Left lung (tissue), 10 donors: ENCODE results near the gene SLC26A2. TPM values are rescaled to one million over a fixed set of nuclear protein-coding genes. Genes with fewer than 3 reads are reported as not detected.

Experiments used
- ATAC-seq: fragments of 200-7000 bp; cut with Tn5 transposase; one replicate; pipeline ENCODE4 v1.9.1; 2020; ENCODE audit warnings: moderate library complexity
- DNase-seq, 4 donors: peaks; one replicate each; pipeline ENCODE4 v3.0.0-alpha.2; 2013 to 2020
- H3K27ac ChIP-seq, 2 donors: fragments of 200-600 bp; sonication (generic) in 1 of 2; one replicate each; pipeline versions ENCODE4 v1.5.0 to v1.8.0; 2020 to 2021
- H3K27me3 ChIP-seq, 2 donors: fragments of 200-600 bp; sonication (generic) in 1 of 2; one replicate each; pipeline versions ENCODE4 v1.5.0 to v1.8.0; 2020 to 2021
- H3K36me3 ChIP-seq, 2 donors: fragments of 200-600 bp; sonication (generic) in 1 of 2; one replicate each; pipeline versions ENCODE4 v1.5.0 to v1.8.0; 2020 to 2021
- H3K4me1 ChIP-seq, 2 donors: fragments of 200-600 bp; one replicate each; pipeline ENCODE4 v1.8.0; 2021
- H3K4me3 ChIP-seq, 2 donors: fragments of 200-600 bp; sonication (generic) in 1 of 2; one replicate each; pipeline versions ENCODE4 v1.5.0 to v1.8.0; 2020 to 2021; ENCODE audit warnings: mild to moderate bottlenecking in 1 of 2
- H3K9me3 ChIP-seq, 2 donors: fragments of 200-600 bp; sonication (generic) in 1 of 2; one replicate each; pipeline versions ENCODE4 v1.5.0 to v1.8.0; 2020 to 2021
- intact Hi-C, 2 donors: fragments of 100-400 bp; cut with DNase I; formaldehyde crosslinking; loops; one replicate each; pipeline versions ENCODE4 v1.11.2 to v1.14.2; 2022
- polyA plus RNA-seq, 6 donors: library from polyadenylated mRNA; unstranded; fragments of 120-200 nt; gene quantifications; one replicate each; pipeline ENCODE4 v1.2.1, GENCODE V29; 2013; ENCODE audit not compliant: insufficient read length in 6 of 6
- total RNA-seq, 2 donors: library from RNA; stranded (reverse); fragmentation: NEBNext Ultra II Directional; extraction: Animal tissue kit (Norgen Biotek cat#: 25700); gene quantifications; one replicate each; pipeline ENCODE4 v1.2.1, GENCODE V29; 2021
- TF ChIP-seq, protein P1 (sequence below), 2 donors: fragments of 200-600 bp; sonication (generic) in 1 of 2; IDR thresholded peaks; one replicate each; pipeline versions ENCODE4 v1.5.0 to v1.8.0; 2021; ENCODE audit warnings: antibody characterized with exemption in 2 of 2
- donor health status: DM: no; HTN: yes; CAD: no.
- donor health status: DM: no; HTN: no; CAD: no.

The SLC26A2 gene
- total and polyA plus RNA-seq, 8 donors = 14.3 to 23.6 (median 21.6) TPM

DNA sequence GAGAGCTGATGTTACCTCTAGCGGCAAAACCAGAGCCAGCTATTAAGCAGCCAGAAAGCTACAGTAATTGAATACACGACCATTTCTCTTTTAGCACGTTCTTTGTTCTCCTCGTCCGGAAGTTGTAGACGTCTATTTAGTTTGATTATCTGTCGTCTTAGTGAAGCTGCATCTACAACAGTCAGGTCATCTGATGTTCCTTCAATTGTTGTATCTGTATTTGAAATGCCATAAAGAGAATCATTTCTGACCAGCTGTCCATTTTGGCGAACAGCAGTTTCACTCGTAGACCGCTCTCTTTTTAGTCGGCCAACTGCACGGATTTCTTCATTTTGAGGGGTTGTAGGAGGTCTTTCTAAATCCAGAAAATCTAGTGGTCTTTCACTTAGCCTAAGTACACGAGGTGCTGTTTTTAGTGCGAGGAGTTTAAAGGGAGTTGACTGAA lies 28.5 kb upstream of the SLC26A2 start:
- no peak for ATAC-seq

DNA sequence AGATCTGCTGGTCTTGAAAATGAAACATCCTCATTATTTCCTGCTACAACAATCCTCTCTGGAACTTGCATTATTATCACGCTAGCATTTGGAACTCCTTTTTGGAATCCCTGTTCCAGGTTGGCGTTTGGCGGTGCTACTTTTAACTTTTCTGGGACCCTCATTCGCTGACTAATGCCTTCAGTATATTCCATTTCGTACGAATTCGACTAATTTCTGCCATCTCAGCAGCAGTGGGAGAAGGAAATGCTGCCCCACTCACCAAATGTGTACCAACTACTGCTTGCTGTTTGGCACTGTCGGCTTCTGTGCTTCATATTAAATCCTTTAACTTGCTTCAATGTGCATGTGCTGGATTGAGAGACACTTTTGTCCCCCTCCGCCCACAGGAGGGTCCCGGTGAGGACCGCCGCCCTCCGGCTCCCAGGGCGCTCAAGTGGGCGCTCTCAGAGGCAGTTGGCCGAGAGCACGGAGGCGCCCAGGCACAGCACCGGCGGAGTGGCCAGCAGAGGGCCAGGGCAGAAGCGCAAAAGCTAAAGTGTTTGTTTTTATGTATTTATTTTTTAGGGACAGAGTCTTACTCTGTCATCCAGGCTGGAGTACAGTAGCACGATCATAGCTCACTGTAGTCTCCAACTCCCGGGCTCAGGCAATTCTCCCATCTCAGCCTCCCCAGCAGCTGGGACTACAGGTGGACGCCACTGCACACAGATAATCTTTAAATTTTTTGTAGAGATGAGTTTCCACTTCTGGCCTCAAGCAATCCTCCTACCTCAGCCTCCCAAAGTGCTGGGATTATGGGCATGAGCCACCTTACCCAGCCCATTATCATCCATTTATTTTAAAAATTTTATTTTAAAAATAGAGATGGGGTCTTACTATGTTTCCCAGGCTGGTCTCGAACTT lies 27.9 kb upstream of the SLC26A2 start:
- no peak overlapping the region for H3K27ac ChIP-seq
- intact Hi-C loops = no loop called here
- ATAC-seq (peak; percentile 69), DNase-seq (peak in 1 of 4 donors; percentile 80)
- TF ChIP-seq, protein P1, sequence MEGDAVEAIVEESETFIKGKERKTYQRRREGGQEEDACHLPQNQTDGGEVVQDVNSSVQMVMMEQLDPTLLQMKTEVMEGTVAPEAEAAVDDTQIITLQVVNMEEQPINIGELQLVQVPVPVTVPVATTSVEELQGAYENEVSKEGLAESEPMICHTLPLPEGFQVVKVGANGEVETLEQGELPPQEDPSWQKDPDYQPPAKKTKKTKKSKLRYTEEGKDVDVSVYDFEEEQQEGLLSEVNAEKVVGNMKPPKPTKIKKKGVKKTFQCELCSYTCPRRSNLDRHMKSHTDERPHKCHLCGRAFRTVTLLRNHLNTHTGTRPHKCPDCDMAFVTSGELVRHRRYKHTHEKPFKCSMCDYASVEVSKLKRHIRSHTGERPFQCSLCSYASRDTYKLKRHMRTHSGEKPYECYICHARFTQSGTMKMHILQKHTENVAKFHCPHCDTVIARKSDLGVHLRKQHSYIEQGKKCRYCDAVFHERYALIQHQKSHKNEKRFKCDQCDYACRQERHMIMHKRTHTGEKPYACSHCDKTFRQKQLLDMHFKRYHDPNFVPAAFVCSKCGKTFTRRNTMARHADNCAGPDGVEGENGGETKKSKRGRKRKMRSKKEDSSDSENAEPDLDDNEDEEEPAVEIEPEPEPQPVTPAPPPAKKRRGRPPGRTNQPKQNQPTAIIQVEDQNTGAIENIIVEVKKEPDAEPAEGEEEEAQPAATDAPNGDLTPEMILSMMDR (IDR thresholded peaks at IDR 0.05) = peak; percentile 14 to 26
- H3K4me1 ChIP-seq = peaks cover 2 to 8% of the 10 kb centered on the region in 2 donors
- peaks cover 0 to 6% of the 10 kb centered on the region in 2 donors for H3K27me3 ChIP-seq
- no peaks in the 10 kb centered on the region for H3K9me3 ChIP-seq
- H3K36me3 ChIP-seq = no peaks in the 10 kb centered on the region
- H3K4me3 ChIP-seq = no peak overlapping the region

More for the DNA sequence above, 28.5 kb upstream of the SLC26A2 start:
- DNase-seq = no peak
- intact Hi-C loops = no loop called here
- TF ChIP-seq, protein P1 (IDR thresholded peaks at IDR 0.05) = no peak
- peaks cover 0 to 6% of the 10 kb centered on the region in 2 donors for H3K27me3 ChIP-seq
- no peak overlapping the region for H3K27ac ChIP-seq
- H3K36me3 ChIP-seq = no peaks in the 10 kb centered on the region
- H3K9me3 ChIP-seq = no peaks in the 10 kb centered on the region
- peaks cover 2% of the 10 kb centered on the region in 2 donors for H3K4me1 ChIP-seq
- H3K4me3 ChIP-seq = no peak overlapping the region

DNA sequence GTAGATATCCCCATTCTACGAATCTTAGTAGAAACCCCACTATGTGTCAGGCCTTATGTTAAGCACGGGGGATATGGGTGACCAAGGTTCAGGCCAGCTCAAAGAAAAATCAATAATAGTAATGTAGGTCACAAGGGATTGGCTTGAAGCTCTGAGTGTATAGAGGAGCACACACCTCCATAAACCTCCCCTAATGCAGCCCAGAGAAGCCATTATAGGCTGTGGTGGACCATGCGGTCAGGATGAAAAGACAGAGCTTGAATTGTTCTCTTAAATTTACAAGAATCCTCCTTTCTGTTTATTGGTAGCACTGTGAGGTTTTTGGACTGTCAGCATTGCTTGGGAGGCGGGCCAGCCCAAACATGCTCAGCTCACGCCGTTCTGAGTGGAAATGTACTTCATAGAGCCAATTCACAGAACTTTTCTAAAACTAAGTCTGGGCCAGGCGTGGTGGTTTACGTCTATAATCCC lies 25.1 kb upstream of the SLC26A2 start:
- H3K9me3 ChIP-seq = no peaks in the 10 kb centered on the region
- H3K27me3 ChIP-seq = peaks cover 0 to 6% of the 10 kb centered on the region in 2 donors
- ATAC-seq = no peak
- peaks cover 6 to 36% of the 10 kb centered on the region in 2 donors for H3K4me1 ChIP-seq
- intact Hi-C loops = no loop called here
- TF ChIP-seq, protein P1 (IDR thresholded peaks at IDR 0.05) = no peak
- DNase-seq = no peak
- H3K36me3 ChIP-seq = no peaks in the 10 kb centered on the region
- H3K4me3 ChIP-seq = no peak overlapping the region
- no peak overlapping the region for H3K27ac ChIP-seq

DNA sequence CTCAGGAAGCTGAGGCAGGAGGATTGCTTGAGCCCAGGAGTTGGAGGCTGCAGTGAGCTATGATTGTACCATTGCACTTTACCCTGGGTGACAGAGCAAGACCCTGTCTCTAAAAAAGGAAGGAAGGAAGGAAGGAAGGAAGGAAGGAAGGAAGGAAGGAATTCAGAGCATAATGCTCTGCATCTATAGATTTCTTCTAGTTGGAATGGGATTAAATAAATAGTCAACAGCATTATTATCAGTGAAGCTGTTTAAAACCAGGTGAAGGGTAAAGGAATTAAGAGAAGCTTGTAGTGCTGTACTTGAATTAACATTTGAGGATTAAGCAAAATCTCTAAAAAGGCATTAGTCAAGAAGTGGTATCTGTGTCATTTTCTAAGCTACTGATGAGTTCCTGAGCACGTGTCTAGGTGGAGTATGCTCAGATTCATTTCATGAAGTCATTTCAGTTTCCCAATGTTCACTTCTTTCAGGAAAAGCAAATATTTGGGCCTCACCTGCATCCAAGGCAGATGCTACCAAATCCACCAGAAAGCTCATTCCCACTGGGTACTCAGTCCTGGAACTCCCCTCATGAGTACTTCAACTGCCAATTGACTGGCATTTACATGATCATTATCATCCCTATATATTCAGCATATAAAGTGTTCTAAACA lies 24.4 kb upstream of the SLC26A2 start:
- Histone ChIP-seq H3K36me3 (no peaks in the 10 kb centered on the region), H3K4me1 (peaks cover 6 to 43% of the 10 kb centered on the region in 2 donors), H3K27ac (no peak overlapping the region), H3K9me3 (no peaks in the 10 kb centered on the region), H3K4me3 (no peak overlapping the region), H3K27me3 (peaks cover 0 to 6% of the 10 kb centered on the region in 2 donors)
- no peak for DNase-seq
- ATAC-seq = no peak
- intact Hi-C loops = no loop called here
- TF ChIP-seq, protein P1 (IDR thresholded peaks at IDR 0.05) = no peak

DNA sequence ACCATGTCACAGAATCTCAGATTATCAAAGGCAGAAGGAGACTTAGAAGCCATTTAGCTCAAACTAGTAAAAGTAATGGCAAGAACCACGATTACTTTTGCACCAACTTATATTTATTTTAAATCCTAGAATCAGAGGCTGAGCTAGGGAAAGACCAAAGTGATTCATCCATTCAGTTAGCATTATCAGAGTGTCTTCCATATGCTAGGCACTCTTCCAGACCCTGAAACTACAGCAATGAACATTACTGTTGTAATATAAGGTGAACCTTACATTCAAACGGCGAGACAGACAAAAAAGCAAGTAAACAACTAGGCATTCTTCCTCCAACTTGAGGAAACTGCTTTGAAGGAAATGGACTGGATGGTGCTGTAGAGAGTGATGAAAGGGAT lies 23.9 kb upstream of the SLC26A2 start:
- H3K27me3 ChIP-seq = peaks cover 0 to 6% of the 10 kb centered on the region in 2 donors
- intact Hi-C loops = no loop called here

More for the DNA sequence above, 23.9 kb upstream of the SLC26A2 start:
- Histone ChIP-seq H3K9me3 (no peaks in the 10 kb centered on the region), H3K36me3 (no peaks in the 10 kb centered on the region), H3K4me3 (no peak overlapping the region), H3K4me1 (peaks cover 6 to 43% of the 10 kb centered on the region in 2 donors), H3K27ac (no peak overlapping the region)
- DNase-seq (no peak), ATAC-seq (no peak)
- TF ChIP-seq, protein P1 (IDR thresholded peaks at IDR 0.05) = no peak
